Mucosa of descending colon (tissue), 3 donors: ENCODE measurements around the gene UCN2. TPM values are rescaled to one million over a fixed set of nuclear protein-coding genes. Genes with fewer than 3 reads are reported as not detected.

Experiments used
- ATAC-seq: fragments of 200-7000 bp; cut with Tn5 transposase; one replicate; pipeline ENCODE4 v1.9.1; 2020; ENCODE audit warnings: mild to moderate bottlenecking, moderate library complexity
- DNase-seq, 3 donors: peaks; one replicate each; pipeline ENCODE4 v3.0.0-alpha.2; 2020
- H3K36me3 ChIP-seq: fragments of 200-600 bp; one replicate; pipeline ENCODE4 v1.8.0; 2021; ENCODE audit warnings: low read depth, mild to moderate bottlenecking
- H3K4me1 ChIP-seq: fragments of 200-600 bp; one replicate; pipeline ENCODE4 v1.8.0; 2021; ENCODE audit warnings: low read depth, mild to moderate bottlenecking
- H3K4me3 ChIP-seq: fragments of 200-600 bp; one replicate; pipeline ENCODE4 v1.8.0; 2021; ENCODE audit warnings: mild to moderate bottlenecking
- H3K9me3 ChIP-seq: fragments of 200-600 bp; one replicate; pipeline ENCODE4 v1.8.0; 2021; ENCODE audit warnings: mild to moderate bottlenecking
- intact Hi-C, 2 donors: fragments of 100-400 bp; cut with DNase I in 1 of 2; cut with micrococcal nuclease in 1 of 2; formaldehyde crosslinking; loops; one replicate each; pipeline versions ENCODE4 v1.11.0 to v1.11.1; 2022; cut with DNase I, micrococcal nuclease
- total RNA-seq, 3 donors: library from RNA; stranded (reverse); fragmentation: NEBNext Ultra II Directional in 2 of 3; extraction: Animal tissue kit (Norgen Biotek cat#: 25700) in 2 of 3; gene quantifications; one replicate each; pipeline versions ENCODE4 v1.2.1 to v1.2.4, GENCODE V29; 2021 to 2023
- TF ChIP-seq, protein P1 (sequence below): fragments of 200-600 bp; IDR thresholded peaks from one replicate; pipeline ENCODE4 v1.8.0; 2022; ENCODE audit warnings: antibody characterized with exemption, mild to moderate bottlenecking
- donor health status: DM: no; HTN: no; CAD: no; lungs with moderate emphysema.
- donor health status: DM: no; HTN: no; CAD: no.
- donor health status: DM: no; HTN: yes; CAD: no.

Gene UCN2
- total RNA-seq, 3 donors from 2014 or later = 0.19 TPM; not detected in 2

DNA sequence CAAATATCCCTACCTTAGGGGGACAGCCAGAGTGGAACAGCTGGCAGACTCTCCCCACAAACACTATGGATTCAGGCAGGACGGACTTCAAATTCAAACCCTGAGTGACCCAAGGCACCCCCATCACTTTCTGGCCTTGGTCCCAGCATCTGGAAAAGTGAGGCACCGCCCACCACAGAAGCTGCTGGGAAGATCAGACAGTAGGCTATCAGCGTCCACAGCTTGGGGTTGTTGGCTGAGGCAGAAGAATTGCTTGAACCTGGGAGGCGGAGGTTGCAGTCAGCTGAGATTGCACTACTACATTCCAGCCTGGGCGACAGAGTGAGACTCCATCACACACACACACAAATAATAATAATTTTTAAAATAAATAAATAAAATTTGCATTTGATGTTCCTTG is 15.5 kb downstream of the UCN2 start:
- DNase-seq (no peak), ATAC-seq (no peak)
- TF ChIP-seq, protein P1, sequence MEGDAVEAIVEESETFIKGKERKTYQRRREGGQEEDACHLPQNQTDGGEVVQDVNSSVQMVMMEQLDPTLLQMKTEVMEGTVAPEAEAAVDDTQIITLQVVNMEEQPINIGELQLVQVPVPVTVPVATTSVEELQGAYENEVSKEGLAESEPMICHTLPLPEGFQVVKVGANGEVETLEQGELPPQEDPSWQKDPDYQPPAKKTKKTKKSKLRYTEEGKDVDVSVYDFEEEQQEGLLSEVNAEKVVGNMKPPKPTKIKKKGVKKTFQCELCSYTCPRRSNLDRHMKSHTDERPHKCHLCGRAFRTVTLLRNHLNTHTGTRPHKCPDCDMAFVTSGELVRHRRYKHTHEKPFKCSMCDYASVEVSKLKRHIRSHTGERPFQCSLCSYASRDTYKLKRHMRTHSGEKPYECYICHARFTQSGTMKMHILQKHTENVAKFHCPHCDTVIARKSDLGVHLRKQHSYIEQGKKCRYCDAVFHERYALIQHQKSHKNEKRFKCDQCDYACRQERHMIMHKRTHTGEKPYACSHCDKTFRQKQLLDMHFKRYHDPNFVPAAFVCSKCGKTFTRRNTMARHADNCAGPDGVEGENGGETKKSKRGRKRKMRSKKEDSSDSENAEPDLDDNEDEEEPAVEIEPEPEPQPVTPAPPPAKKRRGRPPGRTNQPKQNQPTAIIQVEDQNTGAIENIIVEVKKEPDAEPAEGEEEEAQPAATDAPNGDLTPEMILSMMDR = no peak
- intact Hi-C loops = loop anchor here (5.0 kb wide), 2 partner anchors 81 to 86 kb away; a partner anchor contains a TSS
- peaks cover 6% of the 10 kb centered on the region for H3K4me1 ChIP-seq
- no peaks in the 10 kb centered on the region for H3K36me3 ChIP-seq
- no peak overlapping the region for H3K4me3 ChIP-seq
- no peaks in the 10 kb centered on the region for H3K9me3 ChIP-seq

DNA sequence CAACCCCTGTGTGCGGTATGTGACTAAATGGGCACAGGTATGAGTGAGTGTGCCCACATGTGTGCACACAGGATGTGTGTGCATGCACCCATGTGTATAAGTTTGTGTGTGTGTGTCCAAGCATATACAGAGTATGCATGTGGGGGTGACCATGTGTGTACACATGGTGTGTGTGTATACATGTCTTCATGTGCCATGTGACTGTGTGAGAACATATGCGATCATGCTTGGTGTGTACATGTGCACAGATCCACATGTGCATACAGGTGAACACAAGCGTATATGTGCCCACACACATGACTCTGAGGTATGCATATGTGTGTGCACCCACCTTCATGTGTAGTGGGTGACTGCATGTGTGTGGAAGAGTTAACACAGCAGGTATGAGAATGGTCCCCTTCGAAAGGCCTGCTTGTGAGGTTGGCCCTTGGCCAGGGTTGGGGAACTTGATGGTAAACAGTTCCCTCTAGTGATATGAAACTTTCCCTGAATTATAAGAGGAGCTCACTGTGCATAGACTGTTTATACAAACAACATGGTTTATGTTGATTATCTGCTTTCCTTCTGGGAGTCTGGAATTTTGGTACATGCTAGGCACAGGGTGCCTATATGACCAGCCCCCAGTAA is 17.3 kb downstream of the UCN2 start:
- intact Hi-C loops = loop anchor here (5.0 kb wide), 2 partner anchors 79 to 84 kb away; a partner anchor contains a TSS

DNA sequence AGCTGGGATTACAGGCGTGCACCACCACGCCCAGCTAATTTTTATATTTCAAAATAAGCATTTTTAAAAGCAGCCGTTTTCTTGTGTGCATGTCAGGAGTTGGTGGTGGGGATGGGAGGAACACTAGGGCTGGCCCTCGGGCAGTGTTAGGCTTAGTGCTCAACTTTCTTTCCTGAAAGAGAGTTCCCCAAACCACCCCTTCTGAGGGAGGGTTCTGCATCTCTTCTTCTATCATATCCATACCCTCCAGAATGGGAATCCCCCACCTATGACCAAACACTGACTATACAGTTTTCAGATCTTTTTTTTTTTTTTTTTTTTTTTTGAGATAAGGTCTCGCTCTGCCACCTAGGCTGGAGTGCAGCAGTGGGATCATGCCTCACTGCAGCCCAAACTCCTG is 19.4 kb downstream of the UCN2 start:
- Histone ChIP-seq H3K36me3 (no peaks in the 10 kb centered on the region), H3K9me3 (no peaks in the 10 kb centered on the region), H3K4me1 (no peaks in the 10 kb centered on the region), H3K4me3 (no peak overlapping the region)
- TF ChIP-seq, protein P1 = no peak
- no peak for ATAC-seq
- intact Hi-C loops = no loop called here
- DNase-seq = no peak

More for the DNA sequence above, 17.3 kb downstream of the UCN2 start:
- no peak for DNase-seq
- Histone ChIP-seq H3K4me3 (no peak overlapping the region), H3K4me1 (no peaks in the 10 kb centered on the region), H3K9me3 (no peaks in the 10 kb centered on the region), H3K36me3 (no peaks in the 10 kb centered on the region)
- TF ChIP-seq, protein P1 = no peak
- ATAC-seq = no peak

DNA sequence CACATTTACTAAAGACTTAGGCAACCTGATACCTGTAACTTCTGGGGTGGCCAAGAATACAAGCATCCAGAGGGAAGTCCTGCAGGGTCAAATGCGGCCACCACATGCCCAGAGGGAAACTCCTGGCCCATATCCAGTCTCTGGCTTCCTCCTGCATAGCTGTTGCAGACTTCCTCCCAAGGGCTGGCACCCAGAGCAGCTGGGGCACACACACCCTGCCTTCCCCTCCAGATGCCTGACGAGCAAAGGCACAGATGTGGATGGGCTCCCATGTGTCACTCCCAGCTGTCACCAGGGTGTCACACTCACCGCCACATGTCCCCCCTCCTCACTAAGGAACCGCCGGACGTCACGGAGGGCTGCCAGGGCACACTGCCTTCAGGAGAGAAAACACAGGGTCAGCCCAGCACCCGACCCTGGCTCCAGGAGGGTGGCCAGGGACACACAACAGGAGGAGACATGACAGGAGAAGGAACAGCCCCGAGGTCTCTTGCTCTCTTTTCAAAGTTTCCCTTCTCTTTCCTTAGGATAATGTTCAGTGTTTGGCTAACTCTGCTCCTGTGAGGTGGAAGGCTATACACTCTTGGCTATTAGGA is 20.2 kb downstream of the UCN2 start:
- Histone ChIP-seq H3K36me3 (no peaks in the 10 kb centered on the region), H3K4me1 (no peaks in the 10 kb centered on the region), H3K9me3 (no peaks in the 10 kb centered on the region), H3K4me3 (no peak overlapping the region)
- intact Hi-C loops = no loop called here
- DNase-seq (no peak), ATAC-seq (no peak)
- TF ChIP-seq, protein P1 = no peak

DNA sequence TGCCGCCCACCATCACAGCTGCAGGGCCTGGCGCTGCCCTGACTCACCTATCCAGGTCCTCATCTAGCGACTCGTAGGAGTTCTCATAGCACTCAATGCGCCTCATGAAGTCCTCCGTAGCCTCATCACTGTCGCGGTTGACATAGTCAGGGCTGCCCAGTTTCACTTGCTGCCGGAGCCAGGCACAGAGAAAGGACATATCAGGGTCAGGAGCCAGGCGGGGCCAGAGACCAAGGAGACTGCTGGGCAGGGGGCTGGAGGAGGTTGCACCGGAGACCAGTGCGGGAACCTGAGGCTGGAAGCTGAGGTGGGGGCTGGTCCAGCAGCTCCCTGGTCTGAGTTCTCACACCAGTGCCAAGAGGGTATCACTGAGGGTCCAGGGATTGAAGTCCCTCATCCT is 25.1 kb downstream of the UCN2 start:
- no peaks in the 10 kb centered on the region for H3K36me3 ChIP-seq
- DNase-seq (no peak), ATAC-seq (no peak)
- TF ChIP-seq, protein P1 = no peak
- H3K9me3 ChIP-seq = no peaks in the 10 kb centered on the region
- H3K4me1 ChIP-seq = no peaks in the 10 kb centered on the region
- H3K4me3 ChIP-seq = no peak overlapping the region
- intact Hi-C loops = no loop called here
